Activated B cell treated with CpG ODN at 0.5 μM for 24 hours (primary cell): ENCODE measurements around the gene GRHL1. TPM values are rescaled to one million over a fixed set of nuclear protein-coding genes. Genes with fewer than 3 reads are reported as not detected.

Experiments
- ATAC-seq: fragments of 200-7000 bp; cut with Tn5 transposase; one replicate; pipeline ENCODE4 v1.10.0; 2021; ENCODE audit warnings: low read depth, mild to moderate bottlenecking, moderate library complexity
- CTCF ChIA-PET: fragments of 350-600 bp; sonication (Branson Sonifier 250); formaldehyde crosslinking; loops from one replicate; lab custom pipeline; 2021; ENCODE audit warnings: antibody characterized with exemption; lab: Charles Lee
- POLR2A ChIA-PET: fragments of 350-600 bp; sonication (Branson Sonifier 250); formaldehyde crosslinking; loops from one replicate; lab custom pipeline; 2021; ENCODE audit warnings: antibody characterized with exemption; lab: Charles Lee
- DNase-seq: peaks from one replicate; pipeline ENCODE4 v3.0.0; 2022
- H3K27ac Mint-ChIP-seq: one replicate; pipeline ENCODE4 v1.8.0; 2020; ENCODE audit warnings: mixed read lengths
- H3K27me3 Mint-ChIP-seq: one replicate; pipeline ENCODE4 v1.8.0; 2021; ENCODE audit warnings: mixed read lengths
- H3K36me3 Mint-ChIP-seq: one replicate; pipeline ENCODE4 v1.8.0; 2021; ENCODE audit warnings: low read depth, mixed read lengths
- H3K4me1 Mint-ChIP-seq: one replicate; pipeline ENCODE4 v1.8.0; 2021; ENCODE audit warnings: mixed read lengths
- H3K4me3 Mint-ChIP-seq: one replicate; pipeline ENCODE4 v1.8.0; 2020; ENCODE audit warnings: mild to moderate bottlenecking, mixed read lengths
- H3K9me3 Mint-ChIP-seq: one replicate; pipeline ENCODE4 v1.8.0; 2020; ENCODE audit warnings: mixed read lengths
- intact Hi-C: fragments of 100-400 bp; cut with micrococcal nuclease; formaldehyde crosslinking; loops from one replicate; pipeline ENCODE4 v1.15.1; 2024
- total RNA-seq: library from RNA; stranded (reverse); gene quantifications from 2 replicates; pipeline ENCODE4 v1.2.3, GENCODE V29; 2022
- TF ChIP-seq, protein P1 (sequence below): fragments of 200-600 bp; IDR thresholded peaks from one replicate; pipeline ENCODE4 v1.8.0; 2022; ENCODE audit warnings: antibody characterized with exemption, mild to moderate bottlenecking

Gene GRHL1
- total RNA-seq, 1 donor from 2014 or later: 0.95 TPM

DNA sequence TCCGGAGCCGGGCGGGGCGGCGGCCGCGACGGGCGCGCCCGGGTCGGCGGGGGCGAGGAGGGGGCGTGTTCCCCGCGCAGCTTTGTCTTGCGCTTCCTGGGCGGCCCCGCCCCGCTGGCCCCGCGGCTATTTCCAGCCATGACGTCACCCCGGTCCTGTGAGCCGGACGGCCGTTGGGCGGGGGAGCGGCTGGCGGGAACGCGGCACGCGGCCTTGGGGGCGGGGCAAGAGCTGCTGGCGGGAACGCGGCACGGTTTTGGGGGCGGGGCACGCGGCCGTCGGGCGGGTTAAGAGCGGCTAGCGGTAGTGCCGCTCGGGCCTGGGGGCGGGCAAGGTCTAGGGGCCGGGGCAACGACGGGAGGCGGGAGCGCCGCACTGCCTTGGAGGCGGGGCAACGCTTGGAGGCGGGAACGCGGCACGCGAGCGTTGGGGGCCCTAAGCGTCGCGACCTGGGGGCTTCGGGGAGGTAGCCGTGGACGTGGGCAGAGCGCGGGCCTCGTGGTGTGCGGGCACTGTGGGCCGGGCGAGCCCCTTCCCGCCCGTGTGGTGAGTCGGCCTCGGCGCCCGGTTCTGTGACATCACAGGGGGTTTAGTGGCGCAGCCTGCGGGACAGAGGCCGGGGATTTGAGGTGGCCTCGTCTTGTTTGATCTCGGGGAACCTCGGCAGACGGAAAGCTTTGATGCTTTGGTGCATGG is 92.6 kb downstream of the GRHL1 start:
- Mint-ChIP-seq H3K4me3 (peak overlapping the region; percentile 76), H3K27me3 (no peaks in the 10 kb centered on the region), H3K36me3 (peaks cover 22% of the 10 kb centered on the region), H3K9me3 (no peaks in the 10 kb centered on the region), H3K4me1 (peaks cover 26% of the 10 kb centered on the region), H3K27ac (peak overlapping the region; percentile 72)
- ATAC-seq (peak; percentile 68), DNase-seq (peak; percentile 88)
- TF ChIP-seq, protein P1, sequence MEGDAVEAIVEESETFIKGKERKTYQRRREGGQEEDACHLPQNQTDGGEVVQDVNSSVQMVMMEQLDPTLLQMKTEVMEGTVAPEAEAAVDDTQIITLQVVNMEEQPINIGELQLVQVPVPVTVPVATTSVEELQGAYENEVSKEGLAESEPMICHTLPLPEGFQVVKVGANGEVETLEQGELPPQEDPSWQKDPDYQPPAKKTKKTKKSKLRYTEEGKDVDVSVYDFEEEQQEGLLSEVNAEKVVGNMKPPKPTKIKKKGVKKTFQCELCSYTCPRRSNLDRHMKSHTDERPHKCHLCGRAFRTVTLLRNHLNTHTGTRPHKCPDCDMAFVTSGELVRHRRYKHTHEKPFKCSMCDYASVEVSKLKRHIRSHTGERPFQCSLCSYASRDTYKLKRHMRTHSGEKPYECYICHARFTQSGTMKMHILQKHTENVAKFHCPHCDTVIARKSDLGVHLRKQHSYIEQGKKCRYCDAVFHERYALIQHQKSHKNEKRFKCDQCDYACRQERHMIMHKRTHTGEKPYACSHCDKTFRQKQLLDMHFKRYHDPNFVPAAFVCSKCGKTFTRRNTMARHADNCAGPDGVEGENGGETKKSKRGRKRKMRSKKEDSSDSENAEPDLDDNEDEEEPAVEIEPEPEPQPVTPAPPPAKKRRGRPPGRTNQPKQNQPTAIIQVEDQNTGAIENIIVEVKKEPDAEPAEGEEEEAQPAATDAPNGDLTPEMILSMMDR: no peak
- intact Hi-C loops: loop anchor here (1.0 to 5.0 kb wide), 11 partner anchors 15 to 1207 kb away; partner anchors contain the start of genes ADAM17, GRHL1, HPCAL1 and KIDINS220
- ChIA-PET POLR2A (interaction anchor here (0.5 to 4.8 kb wide), 8 partner anchors 14 to 404 kb away, joined by 3 to 52 read pairs (median 6); partner anchors contain the start of genes ODC1 and TAF1B), CTCF (interaction anchor here (0.9 to 11.1 kb wide), 2 partner anchors 53 to 61 kb away, joined by 3 to 208 read pairs; no protein-coding TSS in a partner anchor)

DNA sequence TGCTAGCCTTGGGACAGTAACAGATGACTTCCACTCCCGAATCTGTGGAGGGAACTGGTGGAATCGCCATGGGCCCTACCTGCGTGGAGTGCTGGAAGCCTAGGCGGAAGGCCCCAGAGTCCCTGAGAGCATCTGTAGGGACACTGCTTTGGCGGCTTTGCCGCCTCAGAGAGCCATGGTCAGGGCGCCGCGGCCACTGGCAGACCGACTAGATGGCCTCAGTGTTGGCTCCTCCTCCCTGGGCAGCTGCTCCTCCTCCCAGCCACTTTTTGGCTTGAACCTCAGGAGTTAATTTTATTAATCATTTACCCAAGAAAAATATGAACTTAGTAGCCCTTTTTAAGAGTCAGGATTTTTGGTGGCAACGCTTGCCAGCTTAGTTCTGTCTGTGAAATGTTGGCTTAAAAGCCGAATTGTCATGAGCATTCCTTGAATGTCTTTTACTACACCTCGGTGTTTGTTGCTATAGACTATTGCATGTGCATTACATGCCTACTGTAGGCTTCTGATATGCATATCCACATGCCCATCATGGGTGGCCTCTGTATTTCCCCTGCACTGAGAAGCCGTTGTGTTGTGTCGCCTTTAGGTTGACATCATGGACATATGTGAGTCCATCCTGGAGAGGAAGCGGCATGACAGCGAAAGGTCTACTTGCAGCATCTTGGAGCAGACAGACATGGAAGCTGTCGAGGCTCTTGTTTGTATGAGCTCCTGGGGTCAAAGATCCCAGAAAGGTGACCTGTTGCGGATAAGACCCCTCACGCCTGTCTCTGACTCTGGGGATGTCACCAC is 94.3 kb downstream of the GRHL1 start:
- ChIA-PET CTCF (interaction anchor here (0.8 to 11.1 kb wide), 6 partner anchors 9 to 232 kb away, joined by 3 to 208 read pairs (median 11); no protein-coding TSS in a partner anchor), POLR2A (interaction anchor here (1.0 to 4.8 kb wide), 3 partner anchors 16 to 62 kb away, joined by 6 to 52 read pairs (median 10); no protein-coding TSS in a partner anchor)
- ATAC-seq (no peak), DNase-seq (no peak)
- intact Hi-C loops: loop anchor here (2.0 kb wide), 1 partner anchor 75 kb away; no protein-coding TSS in a partner anchor
- H3K9me3 Mint-ChIP-seq: no peaks in the 10 kb centered on the region
- peaks cover 26% of the 10 kb centered on the region for H3K4me1 Mint-ChIP-seq
- TF ChIP-seq, protein P1: no peak
- no peaks in the 10 kb centered on the region for H3K27me3 Mint-ChIP-seq
- H3K4me3 Mint-ChIP-seq: peak overlapping the region; percentile 15
- H3K36me3 Mint-ChIP-seq: peaks cover 36% of the 10 kb centered on the region
- peak overlapping the region; percentile 59 for H3K27ac Mint-ChIP-seq

DNA sequence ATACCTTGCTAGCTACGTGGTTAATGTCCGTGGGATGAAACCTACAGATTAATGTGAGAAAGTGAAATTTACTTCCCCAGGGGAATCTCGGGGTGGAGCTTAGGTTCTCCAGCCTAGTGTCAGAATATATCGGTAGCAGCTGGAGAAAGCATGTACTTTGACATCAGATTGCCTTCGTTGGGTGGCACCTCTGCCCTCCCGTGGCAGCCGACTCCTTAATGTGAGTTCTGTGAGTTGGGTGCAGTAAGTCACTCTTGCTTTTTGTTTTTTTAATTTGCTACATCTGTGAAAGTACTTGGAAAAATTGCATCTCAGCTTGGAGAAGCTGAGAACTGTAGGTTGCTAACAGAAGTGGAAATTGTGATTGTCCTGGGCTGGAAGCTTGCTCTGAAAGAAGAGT is 95.4 kb downstream of the GRHL1 start:
- peaks cover 22% of the 10 kb centered on the region for H3K4me1 Mint-ChIP-seq
- DNase-seq (no peak), ATAC-seq (no peak)
- POLR2A ChIA-PET: interaction anchor here (1.0 to 2.5 kb wide), 2 partner anchors 17 to 63 kb away, joined by 6 to 12 read pairs; no protein-coding TSS in a partner anchor
- no peaks in the 10 kb centered on the region for H3K27me3 Mint-ChIP-seq
- TF ChIP-seq, protein P1: no peak
- intact Hi-C loops: no loop called here
- H3K36me3 Mint-ChIP-seq: peaks cover 37% of the 10 kb centered on the region
- CTCF ChIA-PET: interaction anchor here (0.9 to 11.1 kb wide), 10 partner anchors 11 to 247 kb away, joined by 3 to 208 read pairs (median 10); no protein-coding TSS in a partner anchor
- no peak overlapping the region for H3K27ac Mint-ChIP-seq
- no peak overlapping the region for H3K4me3 Mint-ChIP-seq
- no peaks in the 10 kb centered on the region for H3K9me3 Mint-ChIP-seq

DNA sequence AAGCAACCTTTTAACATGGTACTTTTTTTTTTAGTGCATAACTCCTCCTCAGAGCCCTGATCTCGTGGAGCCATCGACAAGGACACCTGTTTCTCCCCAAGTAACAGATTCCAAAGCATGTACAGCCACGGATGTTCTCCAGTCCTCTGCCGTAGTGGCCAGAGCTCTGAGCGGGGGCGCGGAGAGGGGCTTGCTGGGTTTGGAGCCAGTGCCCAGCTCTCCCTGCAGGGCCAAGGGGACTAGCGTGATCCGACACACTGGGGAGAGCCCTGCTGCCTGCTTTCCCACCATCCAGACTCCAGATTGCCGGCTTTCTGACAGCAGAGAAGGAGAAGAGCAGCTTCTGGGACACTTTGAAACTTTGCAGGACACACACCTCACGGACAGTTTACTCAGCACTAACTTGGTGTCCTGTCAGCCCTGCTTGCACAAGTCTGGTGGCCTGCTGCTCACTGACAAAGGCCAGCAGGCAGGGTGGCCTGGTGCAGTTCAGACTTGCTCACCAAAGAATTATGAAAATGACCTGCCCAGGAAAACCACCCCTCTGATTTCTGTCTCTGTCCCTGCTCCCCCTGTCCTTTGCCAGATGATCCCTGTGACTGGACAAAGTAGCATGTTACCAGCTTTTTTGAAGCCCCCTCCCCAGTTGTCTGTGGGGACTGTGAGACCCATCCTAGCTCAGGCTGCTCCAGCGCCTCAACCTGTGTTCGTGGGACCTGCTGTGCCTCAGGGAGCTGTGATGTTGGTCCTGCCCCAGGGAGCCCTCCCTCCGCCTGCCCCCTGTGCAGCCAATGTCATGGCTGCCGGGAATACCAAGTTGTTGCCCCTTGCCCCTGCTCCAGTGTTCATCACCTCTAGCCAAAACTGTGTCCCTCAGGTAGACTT is 96.4 kb downstream of the GRHL1 start:
- TF ChIP-seq, protein P1: no peak
- H3K36me3 Mint-ChIP-seq: peaks cover 46% of the 10 kb centered on the region
- no peak for ATAC-seq

More for the DNA sequence above, 96.4 kb downstream of the GRHL1 start:
- intact Hi-C loops: loop anchor here (1.0 to 2.0 kb wide), 3 partner anchors 64 to 905 kb away; no protein-coding TSS in a partner anchor
- no peak overlapping the region for H3K27ac Mint-ChIP-seq
- ChIA-PET POLR2A (interaction anchor here (0.6 to 2.5 kb wide), 6 partner anchors 18 to 399 kb away, joined by 3 to 12 read pairs (median 6); no protein-coding TSS in a partner anchor), CTCF (interaction anchor here (0.9 to 11.1 kb wide), 11 partner anchors 9 to 248 kb away, joined by 3 to 208 read pairs (median 12); no protein-coding TSS in a partner anchor)
- H3K27me3 Mint-ChIP-seq: no peaks in the 10 kb centered on the region
- H3K4me1 Mint-ChIP-seq: peaks cover 14% of the 10 kb centered on the region
- no peak overlapping the region for H3K4me3 Mint-ChIP-seq
- no peaks in the 10 kb centered on the region for H3K9me3 Mint-ChIP-seq
- DNase-seq: no peak
